ENCODE results near the gene DCUN1D5. TPM values are rescaled to one million over a fixed set of nuclear protein-coding genes. Genes with fewer than 3 reads are reported as not detected.
"Not testable (repeated sequence)": the region's sequence is repeated elsewhere in the genome, so short reads cannot be mapped to it uniquely, and the experiment has no call there.

Gene DCUN1D5
- total and polyA plus RNA-seq, 9 of the 15 experiments (the other 6 are each of a cell fraction or from before 2014, with no cell fraction given) = 38.4 to 242 (median 115) TPM

GRCh38 chr11:103029401-103029800, 62.6 kb downstream of the DCUN1D5 start (continued):
- TF ChIP-seq, protein P1, sequence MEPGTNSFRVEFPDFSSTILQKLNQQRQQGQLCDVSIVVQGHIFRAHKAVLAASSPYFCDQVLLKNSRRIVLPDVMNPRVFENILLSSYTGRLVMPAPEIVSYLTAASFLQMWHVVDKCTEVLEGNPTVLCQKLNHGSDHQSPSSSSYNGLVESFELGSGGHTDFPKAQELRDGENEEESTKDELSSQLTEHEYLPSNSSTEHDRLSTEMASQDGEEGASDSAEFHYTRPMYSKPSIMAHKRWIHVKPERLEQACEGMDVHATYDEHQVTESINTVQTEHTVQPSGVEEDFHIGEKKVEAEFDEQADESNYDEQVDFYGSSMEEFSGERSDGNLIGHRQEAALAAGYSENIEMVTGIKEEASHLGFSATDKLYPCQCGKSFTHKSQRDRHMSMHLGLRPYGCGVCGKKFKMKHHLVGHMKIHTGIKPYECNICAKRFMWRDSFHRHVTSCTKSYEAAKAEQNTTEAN (CRISPR knock-in tag; IDR thresholded peaks at IDR 0.05) = no peak
- TF ChIP-seq SOX6 (IDR thresholded peaks at IDR 0.05) = no peak
- TF ChIP-seq MTA1 (IDR thresholded peaks at IDR 0.05; ENCODE audit: borderline replicate concordance) = no peak
- TF ChIP-seq ZNF830 (CRISPR knock-in tag; IDR thresholded peaks at IDR 0.05) = no peak
- TF ChIP-seq ZNF766 (CRISPR knock-in tag; conservative IDR thresholded peaks at IDR 0.05) = no peak
- TF ChIP-seq ZNF512 (tag; IDR thresholded peaks at IDR 0.05) = no peak
- no peak for TF ChIP-seq RBM34 (IDR thresholded peaks at IDR 0.05; ENCODE audit: borderline replicate concordance, insufficient read depth, low read length)

- POLR2A ChIA-PET = interaction anchor here (0.5 to 1.1 kb wide), 3 partner anchors 12 to 42 kb away, joined by 3 read pairs; no protein-coding TSS in a partner anchor
- WGBS (ENCODE audit: insufficient coverage, low coverage, missing lambda C conversion rate) = 0% methylated on average over 3 of the region's 7 CpGs
- intact Hi-C loops (cut with micrococcal nuclease); H3K36me3 ChIP-seq (ENCODE audit: control insufficient read depth, insufficient read depth, low read length); H3K9ac ChIP-seq (ENCODE audit: insufficient read depth in 1 of 2, low read depth in 2 of 2, low read length in 2 of 2); H3K4me3 ChIP-seq; H3K79me2 ChIP-seq (ENCODE audit: control insufficient read depth, insufficient read depth, low read length); H2AFZ ChIP-seq (ENCODE audit: low read depth, low read length); H3K4me2 ChIP-seq (ENCODE audit: insufficient read depth, low read length); CTCF ChIA-PET (ENCODE audit: low intra/inter-chr PET ratio); DNase-seq (ENCODE audit: extremely low read depth in 1 of 4, low spot score in 3 of 4); H4K20me1 ChIP-seq (replicated peaks; ENCODE audit: control insufficient read depth, insufficient read depth, low read length); H3K9me3 ChIP-seq (replicated peaks; ENCODE audit: control insufficient read depth, insufficient read depth, low read depth, low read length); FAIRE-seq; ATAC-seq; BruUV-seq (replicated peaks); H3K4me1 ChIP-seq (replicated peaks in 1 of 2; ENCODE audit: control insufficient read depth in 2 of 2, insufficient read depth in 2 of 2, low read length in 2 of 2); H3K27me3 ChIP-seq (ENCODE audit: control insufficient read depth in 2 of 2, insufficient read depth in 2 of 2, low read length in 2 of 2); H3K9me1 ChIP-seq (ENCODE audit: control insufficient read depth, insufficient read depth, low read length); in situ Hi-C loops (cut with MboI); H3K27ac ChIP-seq (ENCODE audit: extremely low read depth, low read depth, low read length): not testable (repeated sequence)
- peak; percentile 24 for TF ChIP-seq RBM25 (IDR thresholded peaks at IDR 0.05; ENCODE audit: low read depth, low read length, severe bottlenecking)
These were observed 63.5 kb downstream of the DCUN1D5 start for GRCh38 chr11:103028304-103029020.
